ENCODE results near the gene DUSP3. TPM values are rescaled to one million over a fixed set of nuclear protein-coding genes. Genes with fewer than 3 reads are reported as not detected.

The DUSP3 gene
- total RNA-seq, 1 donor from 2014 or later, result 11.7 TPM

DNA sequence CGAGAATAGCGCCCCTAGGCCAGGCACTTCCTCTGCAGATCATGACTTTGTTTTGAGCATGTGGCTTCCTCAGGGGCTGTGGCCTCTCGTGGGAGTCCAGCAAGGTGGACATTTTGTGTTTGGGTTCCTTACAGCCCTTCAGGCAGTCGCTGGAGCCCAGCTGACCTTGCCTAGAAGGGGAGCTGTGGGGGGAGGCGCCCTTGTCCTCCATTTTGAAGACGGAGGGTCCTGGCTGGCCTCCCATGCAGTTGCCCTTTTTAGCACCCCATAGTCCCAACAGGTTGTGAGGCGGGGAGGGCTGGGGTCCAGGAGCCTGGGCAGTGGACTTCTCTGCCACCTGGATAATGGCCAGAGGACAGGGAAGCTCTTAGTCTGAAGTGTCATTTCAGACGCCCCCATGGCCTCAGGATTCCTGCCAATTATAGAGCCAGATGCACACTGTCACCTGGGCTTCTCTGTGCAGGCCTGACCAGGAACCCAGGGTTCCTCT is 21.6 kb downstream of the DUSP3 start:
- Mint-ChIP-seq H3K4me3 (no peak overlapping the region), H3K36me3 (ENCODE audit: low read depth) (no peaks in the 10 kb centered on the region), H3K27me3 (ENCODE audit: insufficient read depth) (peaks cover 33% of the 10 kb centered on the region), H3K27ac (no peak overlapping the region), H3K4me1 (ENCODE audit: low read depth) (peaks cover 9% of the 10 kb centered on the region), H3K9me3 (no peaks in the 10 kb centered on the region)
- intact Hi-C loops (cut with micrococcal nuclease), result no loop called here
- DNase-seq (ENCODE audit: low spot score), result no peak

DNA sequence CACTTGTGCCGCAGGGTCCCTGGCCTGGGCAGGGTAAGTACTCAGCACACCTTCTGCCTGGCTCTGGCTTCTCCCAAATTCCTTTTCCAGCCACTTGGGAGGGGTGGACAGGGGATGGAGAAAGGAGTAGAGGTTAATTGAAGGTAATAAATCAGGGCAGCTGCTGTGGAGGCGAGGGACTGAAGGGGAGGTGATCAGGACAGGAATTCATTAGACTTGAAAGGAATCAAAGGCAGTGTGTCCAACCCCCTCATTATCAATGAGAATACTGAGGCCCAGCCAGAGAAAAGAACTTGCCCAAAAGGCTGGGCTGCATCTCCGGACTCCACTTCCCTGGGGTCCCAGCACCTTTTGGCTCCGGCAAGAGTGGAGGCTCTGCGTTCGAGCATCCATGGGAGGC is 22.6 kb downstream of the DUSP3 start:
- Mint-ChIP-seq H3K27me3 (ENCODE audit: insufficient read depth) (peaks cover 33% of the 10 kb centered on the region), H3K36me3 (ENCODE audit: low read depth) (no peaks in the 10 kb centered on the region)
- intact Hi-C loops (cut with micrococcal nuclease), result no loop called here

DNA sequence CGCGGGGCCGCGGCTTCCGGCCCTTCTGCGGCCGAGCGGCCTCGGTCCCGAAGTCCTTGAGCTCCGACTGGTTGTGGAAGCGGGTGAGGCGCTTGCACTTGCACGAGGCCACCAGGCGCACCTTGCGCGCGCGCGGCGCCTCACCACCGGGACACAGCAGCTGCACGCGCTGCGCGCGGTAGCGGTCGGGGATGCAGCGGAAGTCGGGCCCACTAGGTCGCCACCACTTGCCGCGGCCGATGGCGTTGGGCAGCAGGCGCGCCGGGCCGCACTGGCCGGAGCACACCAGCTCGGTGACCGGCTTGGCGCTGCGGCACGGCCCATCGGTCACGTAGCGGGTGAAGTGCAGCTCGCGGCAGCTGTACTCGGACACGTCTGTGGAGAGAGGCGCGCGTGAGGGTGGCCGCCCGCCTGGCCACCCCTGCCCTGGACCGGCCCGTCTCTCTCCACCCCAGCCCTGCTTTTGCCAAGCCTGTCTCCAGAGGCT is 23.3 kb downstream of the DUSP3 start:
- H3K36me3 Mint-ChIP-seq (ENCODE audit: low read depth), result no peaks in the 10 kb centered on the region
- DNase-seq (ENCODE audit: low spot score), result no peak
- H3K27ac Mint-ChIP-seq, result no peak overlapping the region
- peaks cover 33% of the 10 kb centered on the region for H3K27me3 Mint-ChIP-seq (ENCODE audit: insufficient read depth)
- intact Hi-C loops (cut with micrococcal nuclease), result no loop called here
- H3K4me3 Mint-ChIP-seq, result no peak overlapping the region
- H3K9me3 Mint-ChIP-seq, result no peaks in the 10 kb centered on the region
- peaks cover 9% of the 10 kb centered on the region for H3K4me1 Mint-ChIP-seq (ENCODE audit: low read depth)

More for the DNA sequence above, 22.6 kb downstream of the DUSP3 start:
- Mint-ChIP-seq H3K27ac (no peak overlapping the region), H3K9me3 (no peaks in the 10 kb centered on the region), H3K4me3 (no peak overlapping the region), H3K4me1 (ENCODE audit: low read depth) (peaks cover 9% of the 10 kb centered on the region)
- DNase-seq (ENCODE audit: low spot score), result no peak

DNA sequence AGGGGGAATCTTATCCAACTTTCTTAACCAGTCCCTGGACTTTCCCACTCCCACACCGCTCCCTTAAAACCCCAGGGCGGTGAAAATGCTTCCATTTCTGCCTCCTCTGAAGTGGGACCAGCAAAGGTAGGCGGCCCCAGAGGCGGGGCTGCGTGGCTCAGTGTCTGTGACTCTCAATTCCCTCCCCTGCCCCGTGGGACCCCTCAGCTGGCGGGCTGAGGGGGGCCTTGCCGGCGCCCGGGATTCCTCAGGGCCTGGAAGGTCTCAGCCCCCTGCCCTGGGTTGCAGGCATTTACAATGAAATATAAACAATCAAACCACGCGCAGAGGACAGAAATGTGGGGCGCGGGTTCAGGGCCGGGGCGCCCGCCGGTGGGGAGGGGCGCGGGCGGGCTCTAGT is 23.8 kb downstream of the DUSP3 start:
- intact Hi-C loops (cut with micrococcal nuclease), result no loop called here
- Mint-ChIP-seq H3K4me1 (ENCODE audit: low read depth) (peaks cover 9% of the 10 kb centered on the region), H3K4me3 (no peak overlapping the region), H3K36me3 (ENCODE audit: low read depth) (no peaks in the 10 kb centered on the region), H3K27ac (no peak overlapping the region), H3K27me3 (ENCODE audit: insufficient read depth) (peaks cover 32% of the 10 kb centered on the region), H3K9me3 (no peaks in the 10 kb centered on the region)
- DNase-seq (ENCODE audit: low spot score), result no peak

DNA sequence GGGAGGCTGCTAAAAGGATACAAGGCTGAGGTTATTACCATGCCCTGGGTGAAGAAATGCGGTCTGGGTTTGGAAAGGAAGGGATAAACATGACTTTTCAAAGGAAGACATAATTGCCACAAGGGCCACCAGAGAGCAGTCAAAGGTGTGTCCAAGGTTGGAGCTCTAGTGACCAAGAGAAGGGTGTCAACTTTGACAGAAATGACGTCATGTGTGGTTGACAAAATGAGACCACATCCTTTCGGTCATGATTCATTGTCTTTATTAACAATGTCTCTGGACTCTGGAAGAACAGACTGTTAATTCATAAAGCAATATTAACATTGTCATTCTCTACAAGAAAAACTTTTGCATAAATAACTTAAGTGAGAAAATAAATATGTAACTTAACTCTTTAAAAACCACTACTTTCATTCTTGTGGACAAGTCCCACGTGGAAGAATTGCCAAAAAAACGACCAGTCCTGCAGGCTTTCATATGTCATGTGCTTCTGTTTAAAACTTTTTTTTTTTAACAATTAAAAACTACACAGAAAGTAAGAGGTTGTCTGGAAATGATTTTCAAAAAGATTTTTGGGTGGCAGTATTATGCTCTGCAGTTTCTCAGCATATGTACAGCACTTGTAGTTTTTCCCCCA is 25.2 kb downstream of the DUSP3 start:
- H3K4me1 Mint-ChIP-seq (ENCODE audit: low read depth), result peaks cover 9% of the 10 kb centered on the region
- intact Hi-C loops (cut with micrococcal nuclease), result no loop called here

DNA sequence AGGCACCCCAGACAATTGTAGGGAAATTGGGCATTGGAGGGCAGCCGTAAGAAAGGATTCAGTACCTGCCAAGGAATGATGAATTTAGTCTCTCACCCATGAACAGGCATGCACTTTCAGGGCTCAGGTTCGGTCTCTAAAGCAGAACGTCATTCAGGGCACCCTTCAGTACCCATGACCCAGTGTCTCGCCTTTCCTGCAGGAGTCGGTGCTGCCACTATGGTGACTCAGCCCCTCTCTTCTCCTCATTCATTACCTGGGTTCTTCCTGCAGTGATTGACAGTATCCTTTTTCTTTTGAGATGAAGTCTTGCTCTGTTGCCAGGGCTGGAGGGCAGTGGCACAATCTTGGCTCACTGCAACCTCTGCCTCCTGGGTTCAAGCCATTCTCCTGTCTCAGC is 28.6 kb downstream of the DUSP3 start:
- no peaks in the 10 kb centered on the region for H3K9me3 Mint-ChIP-seq
- no peak overlapping the region for H3K4me3 Mint-ChIP-seq
- no peak overlapping the region for H3K27ac Mint-ChIP-seq
- no peaks in the 10 kb centered on the region for H3K36me3 Mint-ChIP-seq (ENCODE audit: low read depth)
- no peak for DNase-seq (ENCODE audit: low spot score)
- intact Hi-C loops (cut with micrococcal nuclease), result no loop called here
- H3K4me1 Mint-ChIP-seq (ENCODE audit: low read depth), result peaks cover 9% of the 10 kb centered on the region
- H3K27me3 Mint-ChIP-seq (ENCODE audit: insufficient read depth), result peaks cover 40% of the 10 kb centered on the region

More for the DNA sequence above, 25.2 kb downstream of the DUSP3 start:
- no peaks in the 10 kb centered on the region for H3K36me3 Mint-ChIP-seq (ENCODE audit: low read depth)
- DNase-seq (ENCODE audit: low spot score), result no peak
- H3K9me3 Mint-ChIP-seq, result no peaks in the 10 kb centered on the region
- peaks cover 35% of the 10 kb centered on the region for H3K27me3 Mint-ChIP-seq (ENCODE audit: insufficient read depth)
- no peak overlapping the region for H3K4me3 Mint-ChIP-seq
- H3K27ac Mint-ChIP-seq, result no peak overlapping the region

DNA sequence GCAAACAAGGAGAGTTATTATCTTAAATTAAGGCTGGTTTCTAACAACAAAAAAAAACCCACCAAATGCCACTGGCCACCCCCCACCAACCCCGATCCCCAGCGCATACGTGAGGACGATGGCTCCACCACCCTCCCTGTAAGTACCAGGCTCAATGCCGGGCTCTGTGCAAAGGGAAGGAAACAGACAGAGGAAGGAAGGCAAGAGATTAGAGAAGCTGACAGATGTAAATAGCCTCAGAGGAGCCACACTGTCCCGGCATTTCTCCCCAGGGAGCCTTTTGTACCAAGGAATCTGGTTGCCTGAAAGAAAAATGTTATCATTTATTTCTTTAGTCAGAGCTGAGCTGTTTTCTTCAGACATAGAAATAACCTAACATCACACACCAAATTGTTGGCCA is 33.2 kb downstream of the DUSP3 start:
- Mint-ChIP-seq H3K9me3 (no peaks in the 10 kb centered on the region), H3K36me3 (ENCODE audit: low read depth) (no peaks in the 10 kb centered on the region), H3K4me1 (ENCODE audit: low read depth) (no peaks in the 10 kb centered on the region), H3K27ac (no peak overlapping the region), H3K4me3 (no peak overlapping the region), H3K27me3 (ENCODE audit: insufficient read depth) (peaks cover 43% of the 10 kb centered on the region)
- DNase-seq (ENCODE audit: low spot score), result no peak
- intact Hi-C loops (cut with micrococcal nuclease), result no loop called here

DNA sequence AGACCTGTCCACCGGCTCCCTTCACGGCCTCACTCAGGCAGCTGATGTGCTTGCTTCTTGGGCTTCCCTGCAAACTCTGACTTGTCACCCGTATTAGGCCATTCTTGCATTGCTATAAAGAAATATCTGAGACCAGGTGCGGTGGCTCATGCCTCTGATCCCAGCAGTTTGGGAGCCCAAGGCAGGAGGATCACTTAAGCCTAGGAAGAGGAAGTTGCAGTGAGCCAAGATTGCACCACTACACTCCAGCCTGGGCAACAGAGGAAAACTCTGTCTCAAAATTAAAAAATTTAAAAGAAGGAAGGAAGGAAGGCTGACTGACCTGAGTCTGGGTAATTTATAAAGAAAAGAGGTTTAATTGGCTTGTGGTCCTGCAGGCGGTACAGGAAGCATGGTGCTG is 37.1 kb downstream of the DUSP3 start:
- Mint-ChIP-seq H3K27me3 (ENCODE audit: insufficient read depth) (peaks cover 31% of the 10 kb centered on the region), H3K9me3 (no peaks in the 10 kb centered on the region), H3K36me3 (ENCODE audit: low read depth) (no peaks in the 10 kb centered on the region), H3K27ac (no peak overlapping the region), H3K4me3 (no peak overlapping the region), H3K4me1 (ENCODE audit: low read depth) (no peaks in the 10 kb centered on the region)
- intact Hi-C loops (cut with micrococcal nuclease), result no loop called here
- DNase-seq (ENCODE audit: low spot score), result no peak

DNA sequence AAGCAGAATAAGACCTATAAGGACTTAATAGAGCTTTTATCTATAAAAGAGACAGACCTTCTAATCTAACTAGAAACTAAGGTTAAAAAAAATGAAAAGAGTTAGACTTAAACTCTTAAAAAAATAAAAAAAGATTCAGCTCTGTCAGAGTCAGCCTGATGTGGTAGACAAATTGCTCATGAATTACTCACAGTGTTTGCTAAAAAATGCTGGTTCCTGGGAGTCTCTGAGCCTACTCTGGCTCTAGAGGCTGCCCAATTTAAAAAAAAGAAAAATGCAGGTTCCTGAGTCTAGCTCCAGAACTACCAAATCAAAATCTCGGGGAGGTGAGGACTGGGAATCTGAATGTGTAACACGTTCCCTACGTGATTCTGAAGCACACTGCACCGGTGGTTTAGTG is 38.2 kb downstream of the DUSP3 start:
- intact Hi-C loops (cut with micrococcal nuclease), result no loop called here
- DNase-seq (ENCODE audit: low spot score), result no peak
- H3K9me3 Mint-ChIP-seq, result no peaks in the 10 kb centered on the region
- H3K27ac Mint-ChIP-seq, result no peak overlapping the region
- no peaks in the 10 kb centered on the region for H3K36me3 Mint-ChIP-seq (ENCODE audit: low read depth)
- no peak overlapping the region for H3K4me3 Mint-ChIP-seq
- no peaks in the 10 kb centered on the region for H3K4me1 Mint-ChIP-seq (ENCODE audit: low read depth)
- H3K27me3 Mint-ChIP-seq (ENCODE audit: insufficient read depth), result peaks cover 24% of the 10 kb centered on the region

DNA sequence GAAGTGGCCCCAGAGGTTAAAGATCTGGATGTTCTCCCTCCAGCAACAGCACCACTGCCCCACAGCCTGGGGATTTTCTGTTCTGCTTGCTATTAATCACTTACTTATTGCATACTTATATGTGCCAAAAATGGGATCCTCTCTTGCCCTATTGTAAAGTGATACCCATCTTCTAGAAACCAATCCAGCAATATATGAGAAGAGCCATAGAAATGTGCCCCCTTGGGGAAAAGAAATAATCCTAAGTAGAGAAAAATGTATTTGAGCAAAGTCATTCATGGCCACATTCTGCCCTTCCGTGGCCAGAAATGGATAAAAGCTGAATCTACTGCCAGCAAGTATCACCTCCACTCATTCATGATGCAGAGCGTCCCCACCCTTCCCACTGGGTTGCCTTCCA is 41.1 kb downstream of the DUSP3 start:
- Mint-ChIP-seq H3K27ac (no peak overlapping the region), H3K36me3 (ENCODE audit: low read depth) (no peaks in the 10 kb centered on the region), H3K4me3 (no peak overlapping the region), H3K27me3 (ENCODE audit: insufficient read depth) (peaks cover 11% of the 10 kb centered on the region), H3K4me1 (ENCODE audit: low read depth) (no peaks in the 10 kb centered on the region), H3K9me3 (peaks cover 3% of the 10 kb centered on the region)
- DNase-seq (ENCODE audit: low spot score), result no peak
- intact Hi-C loops (cut with micrococcal nuclease), result no loop called here

DNA sequence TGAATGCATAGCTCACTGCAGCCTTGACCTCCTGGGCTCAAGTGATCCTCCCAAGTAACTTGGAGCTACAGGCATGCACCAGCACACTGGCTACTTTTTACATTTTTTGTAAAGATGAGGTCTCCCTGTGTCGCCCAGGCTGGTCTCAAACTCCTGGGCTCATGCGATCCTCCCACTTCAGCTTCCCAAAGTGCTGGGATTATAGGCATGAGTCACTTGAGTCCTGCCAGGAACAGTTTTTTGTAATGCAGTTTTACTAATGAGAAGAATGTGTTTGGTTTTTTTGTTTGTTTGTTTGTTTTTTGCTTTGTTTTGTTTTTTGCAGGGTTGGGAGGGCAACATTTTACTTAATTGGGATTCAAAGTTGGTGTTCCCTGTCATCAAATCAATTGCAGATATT is 42.4 kb downstream of the DUSP3 start:
- Mint-ChIP-seq H3K9me3 (peaks cover 3% of the 10 kb centered on the region), H3K4me3 (no peak overlapping the region), H3K27ac (no peak overlapping the region), H3K4me1 (ENCODE audit: low read depth) (no peaks in the 10 kb centered on the region), H3K27me3 (ENCODE audit: insufficient read depth) (peaks cover 11% of the 10 kb centered on the region), H3K36me3 (ENCODE audit: low read depth) (no peaks in the 10 kb centered on the region)
- intact Hi-C loops (cut with micrococcal nuclease), result no loop called here
- DNase-seq (ENCODE audit: low spot score), result no peak

DNA sequence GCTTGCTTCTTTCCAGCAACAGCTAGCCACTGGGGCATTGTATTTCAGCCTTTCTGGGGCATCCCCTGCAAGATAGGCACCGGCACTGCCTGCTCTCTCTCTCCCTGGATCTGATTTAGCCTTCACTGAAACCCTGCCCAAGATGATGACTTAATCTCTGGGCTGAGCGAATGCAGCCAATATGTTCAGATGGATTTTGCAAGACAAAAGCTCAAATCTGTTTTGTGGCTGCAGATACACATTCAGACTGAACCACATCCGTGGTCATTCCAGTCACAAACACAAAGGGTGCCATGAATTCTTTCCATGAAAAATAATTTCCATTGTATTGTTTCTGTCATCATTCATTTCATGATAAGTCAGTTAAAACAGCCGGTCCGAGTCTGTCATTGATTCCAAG is 44.4 kb downstream of the DUSP3 start:
- intact Hi-C loops (cut with micrococcal nuclease), result no loop called here
- no peak for DNase-seq (ENCODE audit: low spot score)
- Mint-ChIP-seq H3K27ac (no peak overlapping the region), H3K4me3 (no peak overlapping the region), H3K9me3 (peaks cover 3% of the 10 kb centered on the region), H3K4me1 (ENCODE audit: low read depth) (no peaks in the 10 kb centered on the region), H3K36me3 (ENCODE audit: low read depth) (no peaks in the 10 kb centered on the region), H3K27me3 (ENCODE audit: insufficient read depth) (peaks cover 11% of the 10 kb centered on the region)

DNA sequence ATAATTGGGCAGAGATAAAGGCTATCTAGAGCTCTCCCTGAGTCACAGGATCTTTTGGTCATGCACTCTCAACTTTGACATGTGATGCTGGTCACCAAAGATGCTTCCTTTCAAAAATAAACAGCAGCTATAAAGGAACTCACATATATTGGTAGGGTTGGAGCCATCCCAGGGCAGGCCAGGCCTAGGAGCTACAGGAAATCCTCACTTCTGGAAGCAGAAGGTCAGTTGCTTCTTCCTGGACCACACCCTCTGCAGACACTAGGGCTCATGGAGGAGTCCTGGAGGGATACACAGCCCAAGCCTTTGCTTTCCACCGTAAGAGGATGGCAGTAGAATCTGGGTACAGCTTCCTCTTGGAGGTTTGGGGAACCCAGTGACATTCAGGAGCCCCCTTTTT is 44.8 kb downstream of the DUSP3 start:
- H3K4me1 Mint-ChIP-seq (ENCODE audit: low read depth), result no peaks in the 10 kb centered on the region
- peaks cover 3% of the 10 kb centered on the region for H3K9me3 Mint-ChIP-seq
- no peak for DNase-seq (ENCODE audit: low spot score)
- no peak overlapping the region for H3K27ac Mint-ChIP-seq
- H3K27me3 Mint-ChIP-seq (ENCODE audit: insufficient read depth), result peaks cover 11% of the 10 kb centered on the region
- H3K36me3 Mint-ChIP-seq (ENCODE audit: low read depth), result no peaks in the 10 kb centered on the region
- intact Hi-C loops (cut with micrococcal nuclease), result no loop called here
- no peak overlapping the region for H3K4me3 Mint-ChIP-seq

DNA sequence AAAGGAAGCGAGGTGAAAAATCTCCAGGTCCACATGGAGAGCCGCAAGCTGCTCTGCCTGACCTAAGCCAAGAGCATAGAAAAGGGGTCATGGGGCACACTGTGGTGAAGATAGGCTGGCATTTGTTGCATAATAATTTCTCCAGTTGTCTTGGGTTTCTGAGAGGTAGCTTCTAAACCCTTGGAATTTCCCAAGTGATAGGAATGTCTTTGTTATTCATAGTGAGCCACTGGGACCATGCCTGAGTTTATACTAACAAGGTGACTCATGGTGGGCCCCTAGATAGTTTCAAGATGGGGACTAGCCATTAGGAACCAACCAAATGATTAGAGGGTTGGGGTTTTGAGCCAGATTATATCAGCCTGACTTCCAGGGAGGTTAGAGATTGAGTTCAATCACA is 45.8 kb downstream of the DUSP3 start:
- H3K27me3 Mint-ChIP-seq (ENCODE audit: insufficient read depth), result peaks cover 11% of the 10 kb centered on the region
- H3K4me3 Mint-ChIP-seq, result no peak overlapping the region
- H3K9me3 Mint-ChIP-seq, result peaks cover 3% of the 10 kb centered on the region
- H3K4me1 Mint-ChIP-seq (ENCODE audit: low read depth), result no peaks in the 10 kb centered on the region
- intact Hi-C loops (cut with micrococcal nuclease), result no loop called here
- DNase-seq (ENCODE audit: low spot score), result no peak
- H3K36me3 Mint-ChIP-seq (ENCODE audit: low read depth), result no peaks in the 10 kb centered on the region
- H3K27ac Mint-ChIP-seq, result no peak overlapping the region

Measured in activated T-helper 1 cell treated with anti-CD3 and anti-CD28 coated beads, Interleukin-12 subunit alpha, Interleukin-12 subunit beta, Interleukin-2, Interleukin-4 antibody, amounts not matched to agents 30 ng/mL and 10 ng/mL and 1 ng/mL, durations not matched to agents 14 hours and 24 hours and 36 hours (primary cell).